CD4-positive, alpha-beta T cell (primary cell): ENCODE results near the gene KCNN4. TPM values are rescaled to one million over a fixed set of nuclear protein-coding genes. Genes with fewer than 3 reads are reported as not detected.

Experiments
- ATAC-seq: fragments of 200-7000 bp; cut with Tn5 transposase; one replicate; pipeline ENCODE4 v1.10.0; 2022; ENCODE audit warnings: mild to moderate bottlenecking; ENCODE audit not compliant: poor library complexity
- CTCF ChIA-PET: fragments of 350-600 bp; sonication (Branson Sonifier 250); formaldehyde crosslinking; loops from one replicate; lab custom pipeline; 2021; ENCODE audit warnings: antibody characterized with exemption, inconsistent platforms; lab: Charles Lee
- POLR2A ChIA-PET: fragments of 350-600 bp; sonication (Branson Sonifier 250); formaldehyde crosslinking; loops from one replicate; lab custom pipeline; 2021; ENCODE audit warnings: antibody characterized with exemption, inconsistent platforms; lab: Charles Lee
- DNase-seq, 14 experiments: peaks; one replicate each; pipeline ENCODE4 v3.0.0-alpha.2; 2013 to 2020; ENCODE audit warnings: mixed read lengths in 2 of 14
- H3K27ac ChIP-seq, 2 donors: one replicate each; pipeline versions ENCODE4 v1.5.1 to v1.7.0; 2013; ENCODE audit warnings: low read length in 2 of 2, low read depth in 1 of 2, mild to moderate bottlenecking in 1 of 2
- H3K27me3 ChIP-seq, 2 experiments: 1 replicate in 1 of 2; 2 replicates in 1 of 2; pipeline versions ENCODE4 v1.6.1 to v1.7.0; 2013; ENCODE audit warnings: low read length in 2 of 2, control low read depth in 1 of 2, mild to moderate bottlenecking in 1 of 2, moderate library complexity in 1 of 2; ENCODE audit not compliant: insufficient read depth in 2 of 2, control insufficient read depth in 1 of 2
- H3K36me3 ChIP-seq: one replicate; pipeline ENCODE4 v1.6.1; 2013; ENCODE audit warnings: low read length, control low read depth; ENCODE audit not compliant: insufficient read depth
- H3K4me1 ChIP-seq: one replicate; pipeline ENCODE4 v1.6.1; 2013; ENCODE audit warnings: low read length, control low read depth; ENCODE audit not compliant: insufficient read depth
- H3K4me3 ChIP-seq: one replicate; pipeline ENCODE4 v1.5.1; 2013; ENCODE audit warnings: mild to moderate bottlenecking, low read length, moderate library complexity
- H3K9me3 ChIP-seq, 2 experiments: 1 replicate in 1 of 2; 2 replicates in 1 of 2; pipeline versions ENCODE4 v1.6.1 to v1.7.0; 2013; ENCODE audit warnings: low read length in 2 of 2, mild to moderate bottlenecking in 2 of 2, control low read depth in 1 of 2, moderate library complexity in 1 of 2; ENCODE audit not compliant: control insufficient read depth in 1 of 2, insufficient read depth in 1 of 2
- H3K27ac Mint-ChIP-seq: one replicate; pipeline ENCODE4 v1.8.0; 2020; ENCODE audit warnings: mixed read lengths
- H3K27me3 Mint-ChIP-seq: one replicate; pipeline ENCODE4 v1.8.0; 2021; ENCODE audit warnings: mixed read lengths
- H3K36me3 Mint-ChIP-seq: one replicate; pipeline ENCODE4 v1.8.0; 2021; ENCODE audit warnings: low read depth, mixed read lengths
- H3K4me1 Mint-ChIP-seq: one replicate; pipeline ENCODE4 v1.8.0; 2021; ENCODE audit warnings: low read depth, mixed read lengths
- H3K4me3 Mint-ChIP-seq: one replicate; pipeline ENCODE4 v1.8.0; 2020; ENCODE audit warnings: mild to moderate bottlenecking, mixed read lengths
- H3K9me3 Mint-ChIP-seq: one replicate; pipeline ENCODE4 v1.8.0; 2020; ENCODE audit warnings: mixed read lengths
- intact Hi-C, 2 experiments: fragments of 100-400 bp; cut with DNase I in 1 of 2; cut with micrococcal nuclease in 1 of 2; formaldehyde crosslinking; loops; one replicate each; pipeline versions ENCODE4 v1.15.1 to v1.9.0; 2023 to 2025; cut with DNase I, micrococcal nuclease
- total RNA-seq, 174 experiments: library from RNA in 2 of 174; stranded (reverse) in 2 of 174; gene quantifications; one replicate each; pipeline ENCODE4 v1.2.3 and lab custom pipeline; 2021 to 2026
- TF ChIP-seq, protein P1 (sequence below): fragments of 200-600 bp; IDR thresholded peaks from one replicate; pipeline ENCODE4 v1.8.0; 2022; ENCODE audit warnings: antibody characterized with exemption, mild to moderate bottlenecking

The KCNN4 gene
- total RNA-seq, 2 experiments from 2014 or later, result 9.7 to 10.4 TPM

DNA sequence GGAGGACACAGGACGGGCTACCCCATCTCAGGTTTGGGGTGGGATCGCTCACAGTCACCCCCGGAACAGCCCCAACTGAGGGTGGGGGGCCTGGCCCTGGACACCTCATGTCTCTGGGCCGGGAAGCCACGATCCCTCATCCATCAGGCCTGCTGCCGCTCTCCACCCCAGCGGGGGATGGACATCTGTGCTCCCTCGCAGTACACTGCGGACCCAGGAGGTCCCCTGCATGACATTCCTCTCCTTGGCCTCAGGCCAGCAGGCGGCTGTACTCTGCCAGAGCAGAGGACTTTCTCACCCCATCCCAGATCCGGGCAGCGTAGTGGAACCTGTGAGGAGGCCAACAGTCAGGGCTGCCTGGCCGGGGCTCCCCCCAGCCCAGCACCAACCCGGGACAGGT, 49.4 kb downstream of the KCNN4 start:
- H3K27me3 ChIP-seq, result no peaks in the 10 kb centered on the region
- no peak overlapping the region for H3K27ac Mint-ChIP-seq
- POLR2A ChIA-PET, result no interaction called here

DNA sequence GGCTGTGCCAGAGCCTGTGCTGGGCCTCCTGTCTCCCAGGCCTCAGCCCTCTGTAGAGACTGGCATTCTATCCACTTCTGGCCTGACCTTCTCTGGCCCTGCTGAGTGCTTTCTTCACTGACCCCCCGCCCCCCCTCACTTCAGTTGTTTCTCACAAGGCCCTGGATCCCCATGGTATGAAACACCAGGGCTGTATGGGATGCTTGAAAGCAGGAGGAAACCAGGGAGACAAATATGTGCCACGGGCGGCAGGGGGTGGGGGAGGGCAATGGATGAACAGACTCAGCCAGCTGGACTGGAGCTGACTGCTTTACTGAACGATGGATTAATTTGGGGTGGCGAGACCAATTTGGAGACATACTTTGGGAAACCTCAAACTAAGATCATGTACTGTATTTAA, 50.9 kb downstream of the KCNN4 start:
- Histone ChIP-seq H3K4me3 (no peak overlapping the region), H3K36me3 (peaks cover 63% of the 10 kb centered on the region), H3K4me1 (no peaks in the 10 kb centered on the region), H3K9me3 (no peaks in the 10 kb centered on the region), H3K27ac (no peak overlapping the region), H3K27me3 (no peaks in the 10 kb centered on the region)
- no peaks in the 10 kb centered on the region for H3K4me1 Mint-ChIP-seq
- no peak overlapping the region for H3K4me3 Mint-ChIP-seq
- ChIA-PET POLR2A (no interaction called here), CTCF (no interaction called here)
- no peaks in the 10 kb centered on the region for H3K9me3 Mint-ChIP-seq
- ATAC-seq, result no peak
- TF ChIP-seq, protein P1, sequence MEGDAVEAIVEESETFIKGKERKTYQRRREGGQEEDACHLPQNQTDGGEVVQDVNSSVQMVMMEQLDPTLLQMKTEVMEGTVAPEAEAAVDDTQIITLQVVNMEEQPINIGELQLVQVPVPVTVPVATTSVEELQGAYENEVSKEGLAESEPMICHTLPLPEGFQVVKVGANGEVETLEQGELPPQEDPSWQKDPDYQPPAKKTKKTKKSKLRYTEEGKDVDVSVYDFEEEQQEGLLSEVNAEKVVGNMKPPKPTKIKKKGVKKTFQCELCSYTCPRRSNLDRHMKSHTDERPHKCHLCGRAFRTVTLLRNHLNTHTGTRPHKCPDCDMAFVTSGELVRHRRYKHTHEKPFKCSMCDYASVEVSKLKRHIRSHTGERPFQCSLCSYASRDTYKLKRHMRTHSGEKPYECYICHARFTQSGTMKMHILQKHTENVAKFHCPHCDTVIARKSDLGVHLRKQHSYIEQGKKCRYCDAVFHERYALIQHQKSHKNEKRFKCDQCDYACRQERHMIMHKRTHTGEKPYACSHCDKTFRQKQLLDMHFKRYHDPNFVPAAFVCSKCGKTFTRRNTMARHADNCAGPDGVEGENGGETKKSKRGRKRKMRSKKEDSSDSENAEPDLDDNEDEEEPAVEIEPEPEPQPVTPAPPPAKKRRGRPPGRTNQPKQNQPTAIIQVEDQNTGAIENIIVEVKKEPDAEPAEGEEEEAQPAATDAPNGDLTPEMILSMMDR, result no peak
- peaks cover 67% of the 10 kb centered on the region for H3K36me3 Mint-ChIP-seq
- intact Hi-C loops, result no loop called here
- no peak for DNase-seq
- no peak overlapping the region for H3K27ac Mint-ChIP-seq
- H3K27me3 Mint-ChIP-seq, result no peaks in the 10 kb centered on the region

More for the DNA sequence above, 49.4 kb downstream of the KCNN4 start:
- Mint-ChIP-seq H3K9me3 (no peaks in the 10 kb centered on the region), H3K4me3 (no peak overlapping the region), H3K27me3 (no peaks in the 10 kb centered on the region), H3K4me1 (no peaks in the 10 kb centered on the region), H3K36me3 (peaks cover 78% of the 10 kb centered on the region)
- no peaks in the 10 kb centered on the region for H3K9me3 ChIP-seq
- TF ChIP-seq, protein P1, result no peak
- CTCF ChIA-PET, result no interaction called here
- no peak overlapping the region for H3K4me3 ChIP-seq
- intact Hi-C loops, result no loop called here
- H3K27ac ChIP-seq, result no peak overlapping the region
- peaks cover 70% of the 10 kb centered on the region for H3K36me3 ChIP-seq
- ATAC-seq (no peak), DNase-seq (no peak)
- no peaks in the 10 kb centered on the region for H3K4me1 ChIP-seq

DNA sequence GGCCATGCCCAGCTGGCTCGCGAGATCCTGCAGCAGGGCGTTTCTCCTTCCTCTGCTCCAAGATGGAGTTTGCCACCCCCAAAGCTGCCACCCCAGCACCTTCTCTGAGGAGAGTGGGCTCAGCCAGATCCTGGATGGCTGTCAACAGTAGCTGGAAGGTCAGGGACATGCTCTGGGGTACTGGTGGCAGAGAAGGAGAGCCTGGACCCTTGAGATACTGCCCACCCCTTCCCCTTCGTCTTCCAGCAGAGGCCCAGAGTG, 53.2 kb downstream of the KCNN4 start:
- H3K4me3 Mint-ChIP-seq, result no peak overlapping the region
- intact Hi-C loops, result no loop called here
- no peaks in the 10 kb centered on the region for H3K4me1 Mint-ChIP-seq
- H3K27ac Mint-ChIP-seq, result no peak overlapping the region
- H3K27me3 Mint-ChIP-seq, result no peaks in the 10 kb centered on the region
- ATAC-seq (no peak), DNase-seq (no peak)
- H3K9me3 Mint-ChIP-seq, result no peaks in the 10 kb centered on the region
- H3K27ac ChIP-seq, result no peak overlapping the region
- TF ChIP-seq, protein P1, result no peak
- no peaks in the 10 kb centered on the region for H3K9me3 ChIP-seq
- H3K36me3 Mint-ChIP-seq, result peaks cover 43% of the 10 kb centered on the region
- H3K27me3 ChIP-seq, result no peaks in the 10 kb centered on the region
- ChIA-PET POLR2A (interaction anchor here (1.3 kb wide), 1 partner anchor 11 kb away, joined by 4 read pairs; no protein-coding TSS in a partner anchor), CTCF (no interaction called here)
- H3K4me1 ChIP-seq, result no peaks in the 10 kb centered on the region
- H3K4me3 ChIP-seq, result no peak overlapping the region
- peaks cover 39% of the 10 kb centered on the region for H3K36me3 ChIP-seq
